OCI-LY7 (cell line): ENCODE results near the gene SNU13.

Source experiments
- CTCF ChIP-seq: fragments of 200-600 bp; sonication (generic); conservative IDR thresholded peaks from 2 replicates; pipeline ENCODE4 v1.5.1; 2014; ENCODE audit warnings: mild to moderate bottlenecking, antibody characterized with exemption, low read length, moderate library complexity, mixed read lengths
- EZH2phosphoT487 ChIP-seq: fragments of 200-600 bp; sonication (generic); IDR thresholded peaks from 2 replicates; pipeline ENCODE4 v1.6.1; 2018; ENCODE audit warnings: low read depth, borderline replicate concordance, mild to moderate bottlenecking, mixed run types, antibody characterized with exemption, low read length, moderate library complexity, mixed read lengths

DNA sequence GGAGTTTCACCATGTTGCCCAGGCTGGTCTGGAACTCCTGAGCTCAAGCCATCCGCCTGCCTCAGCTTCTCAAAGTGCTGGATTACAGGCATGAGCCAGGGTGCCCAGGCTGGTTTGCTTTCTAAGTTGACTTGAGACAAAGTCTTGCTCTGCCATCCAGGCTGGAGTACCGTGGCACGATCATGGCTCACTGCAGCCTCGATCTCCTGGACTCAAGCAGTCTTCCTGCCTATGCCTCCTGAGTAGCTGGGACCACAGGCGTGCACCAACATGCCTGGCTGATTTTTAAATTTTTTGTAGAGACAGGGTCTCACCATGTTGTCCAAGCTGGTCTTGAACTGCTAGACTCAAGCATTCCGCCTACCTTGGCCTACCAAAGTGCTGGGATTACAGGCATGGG, 31.0 kb downstream of the SNU13 start:
- TF ChIP-seq EZH2phosphoT487 = no peak
- no peak for TF ChIP-seq CTCF
